Measurements from ENCODE around the gene MYO7A.

DNA sequence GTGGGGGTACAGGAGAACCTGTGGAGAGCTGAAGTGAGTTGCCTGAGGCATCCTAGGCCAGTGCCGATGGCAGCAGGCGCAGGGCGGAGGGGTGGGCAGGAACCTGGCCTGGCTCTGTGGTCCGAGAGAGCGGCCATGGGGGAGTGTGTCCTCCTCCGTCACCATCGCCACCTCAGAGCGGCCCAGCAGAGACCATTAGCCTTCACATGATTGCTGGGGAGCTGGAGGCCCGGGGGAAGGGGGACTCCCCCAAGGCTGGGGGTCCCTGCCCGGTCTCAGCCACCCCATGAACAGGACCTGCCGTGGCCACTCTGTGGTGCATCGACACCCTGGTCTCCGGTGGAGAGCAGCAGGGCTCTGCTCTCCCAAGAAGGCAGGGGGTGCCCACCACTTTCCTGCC lies 21.3 kb upstream of the MYO7A start:
- TF ChIP-seq CTCF (IDR thresholded peaks at IDR 0.05) (no peak), EZH2 (IDR thresholded peaks at IDR 0.05; ENCODE audit: borderline replicate concordance, insufficient read depth, low read depth, low read length, poor library complexity, severe bottlenecking) (no peak)
